LNCAP (cell line): ENCODE data around the gene TECPR1.

ENCODE experiments used
- TF ChIP-seq, protein P1 (sequence below): fragments of 450-650 bp; IDR thresholded peaks from 2 replicates; pipeline ENCODE4 v1.5.1; 2017; ENCODE audit warnings: mild to moderate bottlenecking

Gene TECPR1

DNA sequence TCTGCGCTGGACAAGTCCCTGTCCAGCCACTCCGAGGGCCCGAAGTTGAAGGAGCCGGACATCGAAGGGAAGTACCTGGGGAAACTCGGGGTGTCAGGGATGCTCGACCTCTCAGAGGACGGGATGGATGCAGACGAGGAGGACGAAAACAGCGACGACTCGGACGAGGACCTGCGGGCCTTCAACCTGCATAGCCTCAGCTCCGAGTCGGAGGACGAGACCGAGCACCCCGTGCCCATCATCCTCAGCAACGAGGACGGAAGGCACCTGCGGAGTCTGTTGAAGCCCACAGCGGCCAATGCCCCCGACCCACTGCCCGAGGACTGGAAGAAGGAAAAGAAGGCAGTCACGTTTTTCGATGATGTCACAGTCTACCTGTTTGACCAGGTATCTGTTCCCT, 57.8 kb downstream of the TECPR1 start:
- TF ChIP-seq, protein P1, sequence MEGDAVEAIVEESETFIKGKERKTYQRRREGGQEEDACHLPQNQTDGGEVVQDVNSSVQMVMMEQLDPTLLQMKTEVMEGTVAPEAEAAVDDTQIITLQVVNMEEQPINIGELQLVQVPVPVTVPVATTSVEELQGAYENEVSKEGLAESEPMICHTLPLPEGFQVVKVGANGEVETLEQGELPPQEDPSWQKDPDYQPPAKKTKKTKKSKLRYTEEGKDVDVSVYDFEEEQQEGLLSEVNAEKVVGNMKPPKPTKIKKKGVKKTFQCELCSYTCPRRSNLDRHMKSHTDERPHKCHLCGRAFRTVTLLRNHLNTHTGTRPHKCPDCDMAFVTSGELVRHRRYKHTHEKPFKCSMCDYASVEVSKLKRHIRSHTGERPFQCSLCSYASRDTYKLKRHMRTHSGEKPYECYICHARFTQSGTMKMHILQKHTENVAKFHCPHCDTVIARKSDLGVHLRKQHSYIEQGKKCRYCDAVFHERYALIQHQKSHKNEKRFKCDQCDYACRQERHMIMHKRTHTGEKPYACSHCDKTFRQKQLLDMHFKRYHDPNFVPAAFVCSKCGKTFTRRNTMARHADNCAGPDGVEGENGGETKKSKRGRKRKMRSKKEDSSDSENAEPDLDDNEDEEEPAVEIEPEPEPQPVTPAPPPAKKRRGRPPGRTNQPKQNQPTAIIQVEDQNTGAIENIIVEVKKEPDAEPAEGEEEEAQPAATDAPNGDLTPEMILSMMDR: no peak

GRCh38 chr7:98193474-98194180, 58.4 kb downstream of the TECPR1 start:
- TF ChIP-seq, protein P1: no peak

DNA sequence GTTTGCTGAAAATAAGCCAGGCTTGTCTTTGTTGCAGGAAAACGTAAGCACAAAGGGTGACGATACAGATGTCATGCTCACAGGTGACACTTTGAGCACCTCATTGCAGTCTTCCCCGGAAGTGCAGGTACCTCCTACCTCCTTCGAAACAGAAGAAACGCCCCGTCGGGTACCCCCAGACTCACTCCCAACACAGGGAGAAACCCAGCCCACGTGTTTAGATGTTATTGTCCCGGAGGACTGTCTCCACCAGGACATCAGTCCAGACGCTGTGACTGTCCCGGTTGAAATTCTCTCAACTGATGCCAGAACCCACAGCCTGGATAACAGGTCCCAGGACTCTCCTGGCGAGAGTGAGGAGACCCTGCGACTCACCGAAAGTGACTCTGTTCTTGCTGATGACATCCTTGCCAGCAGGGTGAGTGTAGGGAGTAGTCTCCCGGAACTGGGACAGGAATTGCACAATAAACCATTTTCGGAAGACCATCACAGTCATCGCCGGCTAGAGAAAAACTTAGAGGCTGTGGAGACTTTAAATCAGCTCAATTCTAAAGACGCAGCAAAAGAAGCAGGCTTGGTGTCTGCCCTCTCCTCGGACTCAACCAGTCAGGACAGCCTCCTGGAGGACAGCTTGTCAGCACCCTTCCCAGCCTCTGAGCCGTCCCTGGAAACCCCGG, 59.1 kb downstream of the TECPR1 start:
- TF ChIP-seq, protein P1: no peak

- TF ChIP-seq, protein P1: no peak
Measured at GRCh38 chr7:98191668-98192431, 60.2 kb downstream of the TECPR1 start.

GRCh38 chr7:98189559-98189958, 62.5 kb downstream of the TECPR1 start:
- TF ChIP-seq, protein P1: no peak

DNA sequence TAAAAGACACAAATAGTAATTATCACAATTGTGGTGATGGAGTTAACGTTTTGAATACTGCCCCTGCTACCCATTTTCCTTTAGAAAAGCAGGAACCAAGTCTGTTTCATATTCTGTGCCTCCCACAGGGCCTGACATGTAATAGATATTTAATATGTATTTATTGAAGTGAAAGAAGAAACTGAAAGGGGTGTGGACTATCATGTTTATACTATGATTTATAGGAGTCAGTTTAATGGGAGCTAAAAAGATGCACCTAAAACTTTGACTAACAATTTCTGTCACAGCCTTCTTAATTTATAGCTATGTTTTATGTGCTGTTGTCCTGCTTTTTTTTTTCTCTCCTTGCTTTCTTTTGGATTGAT, 64.9 kb downstream of the TECPR1 start:
- TF ChIP-seq, protein P1: no peak

GRCh38 chr7:98186452-98187137, 65.4 kb downstream of the TECPR1 start:
- TF ChIP-seq, protein P1: no peak
